OCI-LY3 (cell line): ENCODE data around the gene GSK3B.

Experiments
- H2AFZ ChIP-seq: fragments of 200-600, 300-600 bp; shearing (Covaris generic); 2 replicates; pipeline ENCODE4 v1.6.0; 2014; ENCODE audit warnings: antibody characterized with exemption, low read depth, low read length
- H3K27ac ChIP-seq: fragments of 200-600, 300-600 bp; sonication (generic); 2 replicates; pipeline ENCODE4 v1.5.1; 2014; ENCODE audit warnings: mild to moderate bottlenecking, low read length, moderate library complexity, mixed read lengths
- H3K27me3 ChIP-seq: fragments of 200-600, 300-600 bp; sonication (generic); 2 replicates; pipeline ENCODE4 v1.6.1; 2014; ENCODE audit warnings: low read depth, low read length, mixed read lengths
- H3K36me3 ChIP-seq: fragments of 200-600, 300-600 bp; sonication (generic); replicated peaks from 2 replicates; pipeline ENCODE3; 2014; ENCODE audit warnings: low read depth, low read length, mixed read lengths
- H3K4me1 ChIP-seq: fragments of 300-600, 200-600 bp; sonication (generic); 2 replicates; pipeline ENCODE4 v1.6.1; 2014; ENCODE audit warnings: low read length, mixed read lengths
- H3K4me2 ChIP-seq: fragments of 200-600, 300-600 bp; sonication (generic); 2 replicates; pipeline ENCODE4 v1.6.1; 2014; ENCODE audit warnings: low read length, mixed read lengths
- H3K4me3 ChIP-seq: fragments of 300-600, 200-600 bp; sonication (generic); 2 replicates; pipeline ENCODE4 v1.5.1; 2014; ENCODE audit warnings: antibody characterized with exemption, mild to moderate bottlenecking, low read length, moderate library complexity
- H3K79me2 ChIP-seq: fragments of 300-600, 200-600 bp; shearing (Covaris generic); 2 replicates; pipeline ENCODE4 v1.6.1; 2014; ENCODE audit warnings: mild to moderate bottlenecking, low read length, mixed read lengths
- H3K9ac ChIP-seq: fragments of 300-600, 200-600 bp; shearing (Covaris generic); 2 replicates; pipeline ENCODE4 v1.6.0; 2014; ENCODE audit warnings: mild to moderate bottlenecking, low read length, moderate library complexity
- H3K9me3 ChIP-seq: fragments of 200-600, 300-600 bp; shearing (Covaris generic); 2 replicates; pipeline ENCODE4 v1.6.1; 2014; ENCODE audit warnings: low read length, mixed read lengths; ENCODE audit not compliant: insufficient read depth
- H4K20me1 ChIP-seq: fragments of 200-600, 300-600 bp; sonication (generic); 2 replicates; pipeline ENCODE4 v1.6.1; 2016; ENCODE audit warnings: low read length, mixed read lengths; ENCODE audit not compliant: insufficient read depth
- CTCF ChIP-seq: fragments of 200-600, 300-600 bp; sonication (generic); IDR thresholded peaks from 2 replicates; pipeline ENCODE4 v1.5.1; 2014; ENCODE audit warnings: antibody characterized with exemption, low read length, low read depth
- EZH2phosphoT487 ChIP-seq: fragments of 200-600 bp; shearing (Covaris generic); IDR thresholded peaks from 2 replicates; pipeline ENCODE4 v1.6.1; 2018; ENCODE audit warnings: antibody characterized with exemption, mixed run types, low read depth

The GSK3B gene

GRCh38 chr3:120114376-120114775 is 20.1 kb upstream of the GSK3B start:
- no peaks in the 10 kb centered on the region for H3K36me3 ChIP-seq
- no peaks in the 10 kb centered on the region for H3K79me2 ChIP-seq
- no peak overlapping the region for H2AFZ ChIP-seq
- no peak for TF ChIP-seq EZH2phosphoT487
- no peak for TF ChIP-seq CTCF
- no peak overlapping the region for H3K4me2 ChIP-seq
- H3K9me3 ChIP-seq, result no peaks in the 10 kb centered on the region
- H3K4me3 ChIP-seq, result no peak overlapping the region
- H3K27ac ChIP-seq, result no peak overlapping the region
- no peaks in the 10 kb centered on the region for H3K27me3 ChIP-seq
- H4K20me1 ChIP-seq, result no peaks in the 10 kb centered on the region
- no peaks in the 10 kb centered on the region for H3K4me1 ChIP-seq
- no peak overlapping the region for H3K9ac ChIP-seq

DNA sequence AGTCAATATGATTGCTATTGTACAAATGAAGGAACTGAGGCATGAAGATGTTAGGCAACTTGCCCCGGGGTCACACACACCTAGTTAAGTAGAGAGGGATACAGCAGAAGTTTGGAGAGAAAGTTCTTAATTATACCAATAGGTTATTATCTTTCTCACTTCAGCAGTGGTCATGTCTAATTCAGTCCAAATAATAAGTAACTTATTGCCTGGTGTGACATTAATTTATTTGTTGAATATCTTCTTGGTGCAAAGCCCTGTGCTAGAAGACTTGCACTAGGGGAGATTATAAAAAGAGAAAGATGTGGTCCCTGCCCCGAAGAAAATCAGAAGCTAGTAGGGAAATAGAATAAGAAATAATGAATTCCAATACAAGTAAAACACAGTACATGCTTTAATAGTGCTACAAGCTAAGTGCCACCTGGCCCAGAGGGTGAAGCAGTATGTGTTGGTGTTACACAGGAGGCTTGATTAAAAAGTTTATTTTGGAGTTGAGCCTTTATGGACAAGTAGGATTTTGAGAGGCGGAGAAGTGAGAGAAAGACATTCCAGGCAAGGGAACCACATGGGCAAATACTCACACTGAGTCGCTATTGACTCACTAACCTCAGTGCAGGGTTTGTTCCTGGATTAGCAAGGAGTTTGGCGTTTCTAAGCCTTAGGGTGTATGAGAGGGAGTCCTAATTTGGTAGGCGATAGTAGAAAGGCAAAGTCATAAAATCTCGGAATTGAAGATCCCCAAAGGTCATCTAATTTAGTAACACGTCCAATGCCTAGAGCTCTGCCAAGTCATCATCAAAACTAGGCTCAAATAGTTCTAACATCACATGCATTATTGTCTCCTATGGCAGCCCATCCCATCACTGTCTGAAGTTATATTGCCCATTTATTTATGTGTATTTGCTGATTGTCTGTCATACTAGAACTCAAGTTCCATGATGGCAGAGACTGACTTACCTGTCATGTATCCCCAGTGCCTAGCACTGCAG is 19.2 kb upstream of the GSK3B start:
- no peaks in the 10 kb centered on the region for H4K20me1 ChIP-seq
- H3K27me3 ChIP-seq, result no peaks in the 10 kb centered on the region
- no peaks in the 10 kb centered on the region for H3K36me3 ChIP-seq
- H3K4me3 ChIP-seq, result no peak overlapping the region
- no peak overlapping the region for H3K4me2 ChIP-seq
- H3K79me2 ChIP-seq, result no peaks in the 10 kb centered on the region
- no peaks in the 10 kb centered on the region for H3K4me1 ChIP-seq
- no peak overlapping the region for H3K27ac ChIP-seq
- no peak overlapping the region for H2AFZ ChIP-seq
- H3K9me3 ChIP-seq, result no peaks in the 10 kb centered on the region
- TF ChIP-seq CTCF (no peak), EZH2phosphoT487 (no peak)
- no peak overlapping the region for H3K9ac ChIP-seq

GRCh38 chr3:120111898-120112297 is 17.7 kb upstream of the GSK3B start:
- H3K9me3 ChIP-seq, result no peaks in the 10 kb centered on the region
- H3K4me2 ChIP-seq, result no peak overlapping the region
- no peaks in the 10 kb centered on the region for H3K79me2 ChIP-seq
- no peaks in the 10 kb centered on the region for H4K20me1 ChIP-seq
- no peak overlapping the region for H3K27ac ChIP-seq
- TF ChIP-seq CTCF (no peak), EZH2phosphoT487 (no peak)
- no peaks in the 10 kb centered on the region for H3K36me3 ChIP-seq
- H3K27me3 ChIP-seq, result no peaks in the 10 kb centered on the region
- H2AFZ ChIP-seq, result no peak overlapping the region
- no peak overlapping the region for H3K9ac ChIP-seq
- no peaks in the 10 kb centered on the region for H3K4me1 ChIP-seq
- no peak overlapping the region for H3K4me3 ChIP-seq

DNA sequence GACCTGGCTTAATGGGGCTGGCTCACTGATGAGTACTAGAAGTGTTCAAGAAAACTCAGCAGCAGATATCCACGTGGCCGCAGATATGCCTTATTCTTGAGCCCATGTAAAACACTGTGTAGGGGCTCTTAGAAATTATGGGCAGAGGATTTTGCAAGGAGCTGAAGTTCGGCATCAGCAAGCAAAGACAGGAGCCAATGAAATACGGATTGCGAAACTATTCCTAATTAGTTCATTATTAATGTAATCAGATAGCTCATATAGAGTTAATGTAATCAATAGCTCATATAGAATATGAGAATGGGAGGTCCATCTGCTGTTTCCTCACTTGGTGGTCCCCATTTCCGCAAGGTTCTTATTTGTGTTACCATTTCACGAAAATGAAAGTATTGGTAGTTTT is 9.0 kb upstream of the GSK3B start:
- Histone ChIP-seq H3K79me2 (no peaks in the 10 kb centered on the region), H3K4me3 (no peak overlapping the region), H4K20me1 (no peaks in the 10 kb centered on the region), H3K9me3 (no peaks in the 10 kb centered on the region), H3K9ac (no peak overlapping the region), H3K36me3 (peaks cover 4% of the 10 kb centered on the region), H3K4me1 (peaks cover 23% of the 10 kb centered on the region), H3K27ac (no peak overlapping the region), H3K4me2 (peak overlapping the region; percentile 40), H2AFZ (no peak overlapping the region), H3K27me3 (no peaks in the 10 kb centered on the region)
- TF ChIP-seq CTCF (no peak), EZH2phosphoT487 (no peak)
